Neuron (in vitro differentiated cells): ENCODE data around the gene RLN3.

Experiments
- H2AFZ ChIP-seq: one replicate; pipeline ENCODE4 v1.6.1; 2013; ENCODE audit warnings: low read depth, mild to moderate bottlenecking, inconsistent platforms, low read length, moderate library complexity
- H3K27me3 ChIP-seq: one replicate; pipeline ENCODE4 v1.6.1; 2013; ENCODE audit warnings: low read length; ENCODE audit not compliant: insufficient read depth
- H3K36me3 ChIP-seq: one replicate; pipeline ENCODE4 v1.6.1; 2013; ENCODE audit warnings: low read length; ENCODE audit not compliant: insufficient read depth
- H3K4me1 ChIP-seq: one replicate; pipeline ENCODE4 v1.6.1; 2013; ENCODE audit warnings: low read length; ENCODE audit not compliant: insufficient read depth
- H3K4me3 ChIP-seq: 2 replicates; pipeline ENCODE4 v1.5.1; 2013; ENCODE audit warnings: mild to moderate bottlenecking, low read length, moderate library complexity
- H3K9me3 ChIP-seq: one replicate; pipeline ENCODE4 v1.6.1; 2013; ENCODE audit warnings: low read length

RLN3 gene, protein sequence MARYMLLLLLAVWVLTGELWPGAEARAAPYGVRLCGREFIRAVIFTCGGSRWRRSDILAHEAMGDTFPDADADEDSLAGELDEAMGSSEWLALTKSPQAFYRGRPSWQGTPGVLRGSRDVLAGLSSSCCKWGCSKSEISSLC

DNA sequence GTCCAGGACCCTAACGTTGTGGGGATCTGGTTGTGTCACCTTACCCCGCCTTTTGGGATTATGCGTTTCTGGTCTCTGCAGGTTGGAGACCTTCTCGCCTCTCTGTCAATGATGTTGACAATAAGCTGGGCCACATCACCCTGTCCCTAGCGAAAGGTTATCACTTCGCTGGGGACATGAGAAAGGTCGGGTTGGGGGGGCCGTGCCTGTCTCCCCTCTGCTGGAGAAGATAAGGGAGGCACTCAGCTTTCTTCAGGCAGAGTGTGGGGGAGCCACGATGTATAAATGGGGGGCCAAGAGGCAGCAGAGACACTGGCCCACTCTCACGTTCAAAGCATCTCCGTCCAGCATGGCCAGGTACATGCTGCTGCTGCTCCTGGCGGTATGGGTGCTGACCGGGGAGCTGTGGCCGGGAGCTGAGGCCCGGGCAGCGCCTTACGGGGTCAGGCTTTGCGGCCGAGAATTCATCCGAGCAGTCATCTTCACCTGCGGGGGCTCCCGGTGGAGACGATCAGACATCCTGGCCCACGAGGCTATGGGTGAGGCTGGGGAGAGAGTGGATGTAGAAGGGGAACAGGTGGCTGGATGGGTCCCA, at the start of gene RLN3:
TSS of gene RLN3 (plus strand) at position 293 of the 595 bp plus-strand sequence. CDS start at position 350, 57 bp downstream.
- Histone ChIP-seq H3K4me1 (peaks cover 13% of the 10 kb centered on the region), H3K9me3 (no peaks in the 10 kb centered on the region), H3K27me3 (peaks cover 12% of the 10 kb centered on the region), H3K4me3 (no peak within 1 kb of the TSS), H3K36me3 (no peaks in the 10 kb centered on the region), H2AFZ (no peak within 1 kb of the TSS)

- peaks cover 34% of the 10 kb centered on the region for H3K36me3 ChIP-seq
- no peak overlapping the region for H3K4me3 ChIP-seq
- H3K27me3 ChIP-seq = no peaks in the 10 kb centered on the region
- no peaks in the 10 kb centered on the region for H3K9me3 ChIP-seq
- no peak overlapping the region for H2AFZ ChIP-seq
- no peaks in the 10 kb centered on the region for H3K4me1 ChIP-seq
These were observed 49.4 kb upstream of the RLN3 start for GRCh38 chr19:13978351-13979243.

GRCh38 chr19:13979244-13979615, 48.7 kb upstream of the RLN3 start:
- no peak overlapping the region for H3K4me3 ChIP-seq
- no peak overlapping the region for H2AFZ ChIP-seq
- no peaks in the 10 kb centered on the region for H3K4me1 ChIP-seq
- H3K27me3 ChIP-seq = no peaks in the 10 kb centered on the region
- no peaks in the 10 kb centered on the region for H3K9me3 ChIP-seq
- H3K36me3 ChIP-seq = peaks cover 32% of the 10 kb centered on the region

- H3K9me3 ChIP-seq = no peaks in the 10 kb centered on the region
- H3K36me3 ChIP-seq = peaks cover 30% of the 10 kb centered on the region
- H3K4me1 ChIP-seq = no peaks in the 10 kb centered on the region
- H3K4me3 ChIP-seq = no peak overlapping the region
- no peak overlapping the region for H2AFZ ChIP-seq
- H3K27me3 ChIP-seq = no peaks in the 10 kb centered on the region
These were observed 48.3 kb upstream of the RLN3 start for GRCh38 chr19:13979686-13980085.

DNA sequence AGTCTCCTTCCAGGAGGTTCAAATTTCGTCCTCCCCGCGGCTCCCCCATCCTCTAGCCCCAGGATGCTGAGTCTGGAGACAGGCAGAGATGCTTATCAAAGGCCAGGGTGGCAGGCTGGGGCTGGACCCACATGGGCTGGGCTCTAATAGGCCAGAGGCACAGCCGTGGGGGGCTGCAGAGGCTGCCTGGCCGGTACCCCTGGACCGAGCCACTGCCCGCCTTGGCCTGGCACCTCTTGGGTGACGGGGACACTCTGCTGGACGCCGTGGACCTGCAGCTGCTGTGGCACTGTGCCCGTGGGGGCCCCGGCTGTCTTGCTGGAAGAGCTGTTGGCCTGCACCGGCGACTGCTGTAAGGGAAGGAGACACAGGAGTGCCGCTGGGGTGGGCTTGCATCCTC, 47.6 kb upstream of the RLN3 start:
- H3K4me3 ChIP-seq = no peak overlapping the region
- no peaks in the 10 kb centered on the region for H3K9me3 ChIP-seq
- no peaks in the 10 kb centered on the region for H3K4me1 ChIP-seq
- H3K27me3 ChIP-seq = no peaks in the 10 kb centered on the region
- peaks cover 30% of the 10 kb centered on the region for H3K36me3 ChIP-seq
- no peak overlapping the region for H2AFZ ChIP-seq

GRCh38 chr19:13981021-13981420, 46.9 kb upstream of the RLN3 start:
- no peak overlapping the region for H2AFZ ChIP-seq
- no peaks in the 10 kb centered on the region for H3K9me3 ChIP-seq
- no peak overlapping the region for H3K4me3 ChIP-seq
- H3K36me3 ChIP-seq = peaks cover 23% of the 10 kb centered on the region
- no peaks in the 10 kb centered on the region for H3K27me3 ChIP-seq
- no peaks in the 10 kb centered on the region for H3K4me1 ChIP-seq

DNA sequence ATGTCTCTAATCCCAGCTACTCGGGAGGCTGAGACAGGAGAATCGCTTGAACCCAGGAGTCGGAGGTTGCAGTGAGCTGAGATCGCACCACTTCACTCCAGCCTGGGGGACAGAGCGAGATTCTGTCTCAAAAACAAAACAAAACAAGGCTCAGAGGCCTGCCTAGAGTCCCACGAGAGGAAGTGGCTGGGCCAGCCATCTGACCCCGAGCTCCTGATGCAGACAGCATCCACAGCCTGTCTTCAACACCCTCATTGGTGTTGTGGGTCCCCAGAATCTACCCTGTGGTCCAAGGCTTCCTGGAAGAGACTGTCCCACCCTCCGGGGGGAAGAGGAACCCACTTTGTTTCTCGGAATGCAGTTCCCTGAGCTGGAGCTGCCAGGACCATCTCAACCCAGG, 46.5 kb upstream of the RLN3 start:
- peaks cover 20% of the 10 kb centered on the region for H3K36me3 ChIP-seq
- no peak overlapping the region for H3K4me3 ChIP-seq
- no peaks in the 10 kb centered on the region for H3K9me3 ChIP-seq
- H3K27me3 ChIP-seq = no peaks in the 10 kb centered on the region
- no peak overlapping the region for H2AFZ ChIP-seq
- no peaks in the 10 kb centered on the region for H3K4me1 ChIP-seq

GRCh38 chr19:13981988-13982501, 45.9 kb upstream of the RLN3 start:
- H3K9me3 ChIP-seq = no peaks in the 10 kb centered on the region
- H2AFZ ChIP-seq = no peak overlapping the region

GRCh38 chr19:13982773-13983172, 45.2 kb upstream of the RLN3 start:
- Histone ChIP-seq H3K9me3 (no peaks in the 10 kb centered on the region), H3K4me3 (no peak overlapping the region), H3K27me3 (no peaks in the 10 kb centered on the region), H3K36me3 (peaks cover 19% of the 10 kb centered on the region), H3K4me1 (no peaks in the 10 kb centered on the region), H2AFZ (no peak overlapping the region)

More at GRCh38 chr19:13981988-13982501, 45.9 kb upstream of the RLN3 start:
- Histone ChIP-seq H3K4me3 (no peak overlapping the region), H3K36me3 (peaks cover 20% of the 10 kb centered on the region), H3K4me1 (no peaks in the 10 kb centered on the region), H3K27me3 (no peaks in the 10 kb centered on the region)

GRCh38 chr19:13983213-13983889, 44.6 kb upstream of the RLN3 start:
- no peak overlapping the region for H2AFZ ChIP-seq
- H3K4me1 ChIP-seq = no peaks in the 10 kb centered on the region
- no peaks in the 10 kb centered on the region for H3K9me3 ChIP-seq
- peaks cover 14% of the 10 kb centered on the region for H3K36me3 ChIP-seq
- H3K27me3 ChIP-seq = no peaks in the 10 kb centered on the region
- H3K4me3 ChIP-seq = no peak overlapping the region

- Histone ChIP-seq H3K9me3 (no peaks in the 10 kb centered on the region), H3K27me3 (no peaks in the 10 kb centered on the region), H3K4me1 (no peaks in the 10 kb centered on the region), H2AFZ (no peak overlapping the region), H3K36me3 (peaks cover 14% of the 10 kb centered on the region), H3K4me3 (no peak overlapping the region)
These were observed 43.8 kb upstream of the RLN3 start for GRCh38 chr19:13984186-13984585.

GRCh38 chr19:13984875-13985741, 42.8 kb upstream of the RLN3 start:
- no peaks in the 10 kb centered on the region for H3K9me3 ChIP-seq
- H3K4me1 ChIP-seq = no peaks in the 10 kb centered on the region
- H3K36me3 ChIP-seq = peaks cover 10% of the 10 kb centered on the region
- H2AFZ ChIP-seq = no peak overlapping the region
- no peaks in the 10 kb centered on the region for H3K27me3 ChIP-seq
- H3K4me3 ChIP-seq = no peak overlapping the region
